ENCODE data around the gene TIGD4. TPM values are rescaled to one million over a fixed set of nuclear protein-coding genes. Genes with fewer than 3 reads are reported as not detected.

Gene TIGD4
- total and polyA plus RNA-seq, 2 of the 13 experiments (the other 11 are each of a cell fraction or from before 2014, with no cell fraction given) = 0.15 to 0.62 TPM

- TF ChIP-seq ZNF646 (CRISPR knock-in tag; IDR thresholded peaks at IDR 0.05) = no peak
- no peak for TF ChIP-seq BHLHE40 (IDR thresholded peaks at IDR 0.05; ENCODE audit: low read length)
- TF ChIP-seq ZNF18 (CRISPR knock-in tag; IDR thresholded peaks at IDR 0.05; ENCODE audit: insufficient replicate concordance) = no peak
- TF ChIP-seq ESRRA (CRISPR knock-in tag; IDR thresholded peaks at IDR 0.05; ENCODE audit: low read depth) = no peak
- TF ChIP-seq SETDB1 (CRISPR knock-in tag; IDR thresholded peaks at IDR 0.05; ENCODE audit: borderline replicate concordance) = no peak
- 0 out of 2 replicates have a peak, but pooled peaks have one; percentile 24 for TF ChIP-seq ARID2 (CRISPR knock-in tag; IDR thresholded peaks at IDR 0.05; ENCODE audit: borderline replicate concordance)
- TF ChIP-seq MZF1 (CRISPR knock-in tag; IDR thresholded peaks at IDR 0.05; ENCODE audit: borderline replicate concordance) = no peak
- TF ChIP-seq KDM6A (CRISPR knock-in tag; IDR thresholded peaks at IDR 0.05; ENCODE audit: low read depth) = no peak
- TF ChIP-seq ZNF20 (CRISPR knock-in tag; IDR thresholded peaks at IDR 0.05) = no peak
- TF ChIP-seq LRRFIP1 (CRISPR knock-in tag; conservative IDR thresholded peaks at IDR 0.05) = no peak
- TF ChIP-seq JDP2 (CRISPR knock-in tag; IDR thresholded peaks at IDR 0.05; ENCODE audit: borderline replicate concordance) = no peak
- peak; percentile 23; the same call in 1 of the 2 replicates for TF ChIP-seq SP5 (CRISPR knock-in tag; IDR thresholded peaks at IDR 0.05; ENCODE audit: borderline replicate concordance, low read depth)
- TF ChIP-seq GPBP1L1 (CRISPR knock-in tag; IDR thresholded peaks at IDR 0.05) = no peak
- no peak; the same call in 1 of the 2 replicates for TF ChIP-seq NFKBIZ (CRISPR knock-in tag; IDR thresholded peaks at IDR 0.05)
- TF ChIP-seq ATF7 (IDR thresholded peaks at IDR 0.05) = no peak
- TF ChIP-seq ATF7 (CRISPR knock-in tag; IDR thresholded peaks at IDR 0.05) = no peak
- TF ChIP-seq SNAPC5 (CRISPR knock-in tag; IDR thresholded peaks at IDR 0.05; ENCODE audit: borderline replicate concordance) = no peak
These were observed at the start of gene TIGD4, which contains the start of gene ARFIP1 (continued) for GRCh38 chr4:152779513-152780266.
